Thymus (tissue), 11 donors: ENCODE data around the gene COL6A1. TPM values are rescaled to one million over a fixed set of nuclear protein-coding genes. Genes with fewer than 3 reads are reported as not detected.

Experiments
- DNase-seq, 9 donors: peaks; one replicate each; pipeline ENCODE4 v3.0.0-alpha.2; 2013; ENCODE audit warnings: low spot score in 9 of 9, low read depth in 6 of 9, missing footprints in 1 of 9
- H3K27ac ChIP-seq, 2 donors: one replicate each; pipeline ENCODE4 v1.5.1; 2013; ENCODE audit warnings: control low read depth in 1 of 2, low read depth in 1 of 2, low read length in 1 of 2, mild to moderate bottlenecking in 1 of 2, moderate library complexity in 1 of 2
- H3K27me3 ChIP-seq, 2 donors: one replicate each; pipeline ENCODE4 v1.5.1; 2013; ENCODE audit warnings: low read length in 1 of 2; ENCODE audit not compliant: control insufficient read depth in 2 of 2, insufficient read depth in 1 of 2
- H3K36me3 ChIP-seq, 2 donors: one replicate each; pipeline ENCODE4 v1.5.1; 2013; ENCODE audit warnings: low read length in 1 of 2, mild to moderate bottlenecking in 1 of 2, moderate library complexity in 1 of 2; ENCODE audit not compliant: control insufficient read depth in 2 of 2, insufficient read depth in 2 of 2
- H3K4me1 ChIP-seq, 2 donors: one replicate each; pipeline ENCODE4 v1.5.1; 2013; ENCODE audit warnings: low read length in 2 of 2; ENCODE audit not compliant: control insufficient read depth in 2 of 2, insufficient read depth in 2 of 2
- H3K4me3 ChIP-seq, 2 donors: one replicate each; pipeline ENCODE4 v1.5.1; 2013; ENCODE audit warnings: low read length in 2 of 2, control low read depth in 1 of 2, mild to moderate bottlenecking in 1 of 2
- H3K9me3 ChIP-seq, 2 donors: one replicate each; pipeline ENCODE4 v1.5.1; 2013; ENCODE audit warnings: low read length in 1 of 2, mild to moderate bottlenecking in 1 of 2; ENCODE audit not compliant: control insufficient read depth in 2 of 2, insufficient read depth in 1 of 2
- WGBS: extraction: QIAGEN DNeasy Blood & Tissue Kit; methylation state at CpG from one replicate; pipeline ENCODE4 v1.1.7; 2013; 5-methylcytosine and 5-hydroxymethylcytosine counted together
- polyA plus RNA-seq: library from polyadenylated mRNA; stranded (reverse); fragments of 200-250 nt; gene quantifications from one replicate; pipeline ENCODE4 v1.2.3, GENCODE V29; 2013
- total RNA-seq: library from RNA; stranded (reverse); fragments of 120-200 nt; gene quantifications from one replicate; pipeline ENCODE4 v1.2.4, GENCODE V29; 2013
- donor health status: healthy.

Gene COL6A1
- total and polyA plus RNA-seq, 2 donors: 39.0 to 115 TPM

- WGBS: 86% methylated on average over 2 of the region's 2 CpGs
- Histone ChIP-seq H3K27ac (no peak overlapping the region), H3K4me3 (no peak overlapping the region), H3K27me3 (no peaks in the 10 kb centered on the region), H3K36me3 (no peaks in the 10 kb centered on the region), H3K4me1 (no peaks in the 10 kb centered on the region), H3K9me3 (peaks cover 0 to 4% of the 10 kb centered on the region in 2 donors)
- DNase-seq: no peak
Observed at GRCh38 chr21:46014828-46015227, 33.3 kb downstream of the COL6A1 start.

DNA sequence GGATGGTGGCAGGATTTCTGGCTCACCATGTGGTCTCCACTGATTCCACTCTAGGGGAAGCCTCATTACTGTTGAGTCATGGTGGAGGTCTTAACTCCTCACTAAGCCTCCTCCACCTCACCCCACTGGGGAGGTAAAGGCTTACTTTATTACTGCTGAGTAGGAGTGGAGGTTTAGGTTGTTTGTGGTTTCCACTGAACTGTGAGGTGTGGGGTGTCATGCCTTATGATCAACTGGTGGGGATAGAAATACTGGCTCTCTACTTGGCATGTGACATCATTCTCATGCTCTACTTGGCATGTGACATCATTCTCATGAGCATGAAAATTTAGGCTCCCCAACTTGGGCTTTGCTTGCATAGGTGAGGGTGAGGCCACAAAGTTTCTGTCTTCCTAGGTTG, 35.6 kb downstream of the COL6A1 start:
- H3K4me1 ChIP-seq: no peaks in the 10 kb centered on the region
- H3K27ac ChIP-seq: no peak overlapping the region
- H3K9me3 ChIP-seq: no peaks in the 10 kb centered on the region
- H3K36me3 ChIP-seq: no peaks in the 10 kb centered on the region
- no peak overlapping the region for H3K4me3 ChIP-seq
- H3K27me3 ChIP-seq: no peaks in the 10 kb centered on the region
- DNase-seq: no peak

GRCh38 chr21:46017695-46018094, 36.1 kb downstream of the COL6A1 start:
- Histone ChIP-seq H3K4me1 (no peaks in the 10 kb centered on the region), H3K36me3 (no peaks in the 10 kb centered on the region), H3K9me3 (no peaks in the 10 kb centered on the region), H3K4me3 (no peak overlapping the region), H3K27me3 (no peaks in the 10 kb centered on the region), H3K27ac (no peak overlapping the region)
- 91% methylated on average over 4 of the region's 4 CpGs for WGBS
- no peak for DNase-seq

GRCh38 chr21:46018615-46019014, 37.0 kb downstream of the COL6A1 start:
- no peaks in the 10 kb centered on the region for H3K27me3 ChIP-seq
- no peak for DNase-seq

DNA sequence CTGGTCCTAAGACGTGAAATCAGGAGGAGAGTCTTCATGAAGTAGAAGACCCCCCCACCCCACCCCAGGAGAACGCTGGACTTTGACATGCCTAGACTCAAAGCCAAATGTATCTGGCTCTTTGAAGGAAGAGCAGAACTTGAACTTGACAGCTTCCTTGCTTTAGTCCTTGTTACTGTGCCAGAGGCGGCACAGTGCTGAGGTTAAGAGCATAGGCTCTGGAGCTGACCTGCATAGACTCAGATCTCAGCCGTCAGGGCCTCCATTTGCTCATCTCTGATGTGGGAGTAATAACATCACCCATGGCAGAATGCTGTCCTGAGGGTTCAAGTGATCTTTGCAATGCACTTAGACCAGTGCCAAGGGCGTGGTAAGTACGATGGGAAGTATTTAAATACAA, 39.0 kb downstream of the COL6A1 start:
- DNase-seq: no peak
- no peaks in the 10 kb centered on the region for H3K4me1 ChIP-seq
- 94% methylated on average over 6 of the region's 6 CpGs for WGBS
- peaks cover 0 to 3% of the 10 kb centered on the region in 2 donors for H3K27me3 ChIP-seq
- no peak overlapping the region for H3K27ac ChIP-seq
- H3K9me3 ChIP-seq: no peaks in the 10 kb centered on the region
- no peak overlapping the region for H3K4me3 ChIP-seq
- H3K36me3 ChIP-seq: no peaks in the 10 kb centered on the region

More at GRCh38 chr21:46018615-46019014, 37.0 kb downstream of the COL6A1 start:
- 67% methylated on average over 3 of the region's 3 CpGs for WGBS
- Histone ChIP-seq H3K4me3 (no peak overlapping the region), H3K36me3 (no peaks in the 10 kb centered on the region), H3K4me1 (no peaks in the 10 kb centered on the region), H3K27ac (no peak overlapping the region), H3K9me3 (no peaks in the 10 kb centered on the region)

GRCh38 chr21:46021398-46021797, 39.8 kb downstream of the COL6A1 start:
- Histone ChIP-seq H3K9me3 (no peaks in the 10 kb centered on the region), H3K4me1 (no peaks in the 10 kb centered on the region), H3K27me3 (peaks cover 0 to 3% of the 10 kb centered on the region in 2 donors), H3K4me3 (no peak overlapping the region), H3K36me3 (no peaks in the 10 kb centered on the region), H3K27ac (no peak overlapping the region)
- no peak for DNase-seq
- 97% methylated on average over 7 of the region's 7 CpGs for WGBS

GRCh38 chr21:46021978-46022544, 40.5 kb downstream of the COL6A1 start:
- DNase-seq: no peak
- Histone ChIP-seq H3K27ac (no peak overlapping the region), H3K4me1 (no peaks in the 10 kb centered on the region), H3K27me3 (peaks cover 0 to 3% of the 10 kb centered on the region in 2 donors), H3K9me3 (no peaks in the 10 kb centered on the region), H3K36me3 (no peaks in the 10 kb centered on the region), H3K4me3 (no peak overlapping the region)
- 95% methylated on average over 23 of the region's 23 CpGs for WGBS

DNA sequence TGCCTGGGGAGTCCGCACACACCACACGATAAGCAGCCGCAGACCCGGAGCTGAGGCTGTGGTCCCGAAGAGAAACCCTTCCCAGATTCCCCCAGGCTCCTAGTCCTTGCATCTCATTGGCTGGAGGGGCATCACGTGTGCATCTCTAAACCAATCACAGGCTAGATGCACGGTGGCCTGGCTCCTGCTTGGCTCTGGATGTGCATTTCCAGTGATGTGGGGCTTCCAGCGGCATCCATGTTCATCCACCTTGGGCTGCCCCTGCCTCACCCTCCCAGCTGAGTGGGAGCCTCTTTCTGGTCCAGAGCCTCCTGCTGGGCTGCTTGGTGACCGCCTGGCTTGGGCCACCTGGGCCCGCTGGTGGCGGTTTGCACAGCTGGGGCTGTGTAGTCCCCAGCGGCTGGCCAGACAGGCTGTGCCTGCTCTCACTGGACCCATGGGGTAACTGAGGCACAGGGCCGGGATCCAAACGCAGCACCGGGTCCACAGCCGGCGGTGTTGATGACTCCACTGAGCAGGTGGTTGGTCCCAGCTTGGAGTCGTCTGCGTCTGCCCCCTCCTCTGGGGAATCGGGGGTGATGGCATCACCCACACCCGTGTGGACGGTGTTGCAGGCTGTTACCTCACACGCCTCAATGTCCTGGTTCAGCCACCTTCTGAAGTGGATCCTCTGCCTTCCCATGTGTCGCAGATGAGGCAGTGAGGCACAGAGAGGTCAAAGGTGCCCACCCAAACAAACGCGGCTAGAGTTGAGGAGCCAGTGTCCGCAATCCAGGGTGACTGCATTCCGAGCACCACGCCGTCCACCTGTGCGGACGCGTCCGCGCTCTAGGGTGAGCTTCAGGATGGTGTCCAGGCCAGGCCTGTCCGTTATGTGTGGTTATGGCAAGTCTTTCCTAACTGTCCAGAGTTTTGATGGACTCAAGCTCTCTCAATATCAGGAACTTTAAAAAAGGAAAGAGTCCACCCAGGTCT, 41.3 kb downstream of the COL6A1 start:
- Histone ChIP-seq H3K9me3 (no peaks in the 10 kb centered on the region), H3K27me3 (peaks cover 0 to 3% of the 10 kb centered on the region in 2 donors), H3K4me3 (no peak overlapping the region), H3K27ac (no peak overlapping the region), H3K4me1 (no peaks in the 10 kb centered on the region), H3K36me3 (no peaks in the 10 kb centered on the region)
- DNase-seq: no peak
- 95% methylated on average over 36 of the region's 36 CpGs for WGBS

DNA sequence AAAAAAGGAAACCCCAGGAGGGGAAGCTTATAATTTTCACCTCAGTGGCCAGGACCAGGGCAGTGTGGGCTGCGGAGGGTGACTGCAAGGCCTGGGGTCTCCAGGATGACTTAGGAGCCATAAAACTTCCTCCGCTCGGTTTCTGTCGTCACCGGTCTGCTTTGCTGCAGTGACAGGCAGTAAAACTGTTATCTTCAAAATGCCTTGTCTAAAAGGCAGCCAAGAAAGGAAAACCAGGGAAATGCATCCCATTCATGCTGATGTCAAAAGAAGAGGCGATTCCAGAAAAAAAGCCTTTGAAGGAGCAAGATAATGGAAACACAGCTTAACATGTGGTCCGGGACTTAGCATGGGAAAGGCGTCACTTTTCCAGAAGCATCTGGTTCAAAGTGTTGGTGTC, 42.0 kb downstream of the COL6A1 start:
- 96% methylated on average over 8 of the region's 8 CpGs for WGBS
- H3K4me3 ChIP-seq: no peak overlapping the region
- H3K4me1 ChIP-seq: no peaks in the 10 kb centered on the region
- no peak for DNase-seq
- no peak overlapping the region for H3K27ac ChIP-seq
- H3K27me3 ChIP-seq: peaks cover 0 to 3% of the 10 kb centered on the region in 2 donors
- H3K36me3 ChIP-seq: no peaks in the 10 kb centered on the region
- no peaks in the 10 kb centered on the region for H3K9me3 ChIP-seq
